GM18511 (cell line): ENCODE measurements around the gene SH3RF1.

ENCODE experiments used
- ATAC-seq: cut with Tn5 transposase; IDR thresholded peaks from one replicate; pipeline ENCODE4 v1.9.1; 2021; ENCODE audit warnings: mild to moderate bottlenecking, moderate library complexity; ENCODE audit not compliant: unreplicated experiment

The SH3RF1 gene

DNA sequence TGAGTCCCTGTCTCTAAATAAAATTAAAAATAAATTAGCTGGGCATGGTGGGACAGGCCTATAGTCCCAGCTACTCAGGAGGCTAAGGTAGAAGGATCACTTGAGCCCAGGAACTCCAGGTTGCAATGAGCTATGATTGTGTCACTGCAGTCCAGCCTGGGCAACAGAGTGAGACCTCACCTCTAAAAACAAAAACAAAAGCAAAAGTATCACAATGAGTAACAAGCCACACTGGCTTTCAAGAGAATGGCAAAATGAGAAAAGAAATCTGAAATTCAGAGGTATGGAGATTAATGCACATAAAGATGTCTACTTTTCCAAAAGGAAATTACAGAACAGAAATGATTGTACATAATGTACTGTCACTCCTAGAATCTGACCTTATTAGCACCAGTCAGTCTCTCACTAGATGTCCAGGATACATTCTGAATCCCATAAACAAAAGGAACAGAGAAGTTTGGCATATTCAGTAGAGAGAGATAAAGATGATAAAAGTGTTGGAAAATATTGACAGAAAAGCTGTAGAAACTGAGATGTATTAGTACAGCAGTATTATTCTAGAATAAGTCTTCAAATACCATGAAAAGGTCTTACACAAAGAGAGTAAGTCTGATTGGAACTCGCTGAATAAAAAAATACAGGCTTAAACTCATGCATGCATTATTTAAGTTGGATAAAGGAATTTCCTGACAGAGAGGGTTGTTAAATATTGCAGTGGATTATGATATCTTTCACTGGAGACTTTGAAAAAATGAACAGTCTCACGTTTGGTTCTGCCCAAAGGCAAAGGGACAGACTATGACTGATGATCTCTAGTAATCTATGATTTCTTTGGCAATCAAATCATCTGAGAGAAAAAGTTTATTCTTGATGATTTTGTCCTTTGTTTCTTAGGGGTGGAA, 102.5 kb downstream of the SH3RF1 start:
- peak; percentile 99 for ATAC-seq

DNA sequence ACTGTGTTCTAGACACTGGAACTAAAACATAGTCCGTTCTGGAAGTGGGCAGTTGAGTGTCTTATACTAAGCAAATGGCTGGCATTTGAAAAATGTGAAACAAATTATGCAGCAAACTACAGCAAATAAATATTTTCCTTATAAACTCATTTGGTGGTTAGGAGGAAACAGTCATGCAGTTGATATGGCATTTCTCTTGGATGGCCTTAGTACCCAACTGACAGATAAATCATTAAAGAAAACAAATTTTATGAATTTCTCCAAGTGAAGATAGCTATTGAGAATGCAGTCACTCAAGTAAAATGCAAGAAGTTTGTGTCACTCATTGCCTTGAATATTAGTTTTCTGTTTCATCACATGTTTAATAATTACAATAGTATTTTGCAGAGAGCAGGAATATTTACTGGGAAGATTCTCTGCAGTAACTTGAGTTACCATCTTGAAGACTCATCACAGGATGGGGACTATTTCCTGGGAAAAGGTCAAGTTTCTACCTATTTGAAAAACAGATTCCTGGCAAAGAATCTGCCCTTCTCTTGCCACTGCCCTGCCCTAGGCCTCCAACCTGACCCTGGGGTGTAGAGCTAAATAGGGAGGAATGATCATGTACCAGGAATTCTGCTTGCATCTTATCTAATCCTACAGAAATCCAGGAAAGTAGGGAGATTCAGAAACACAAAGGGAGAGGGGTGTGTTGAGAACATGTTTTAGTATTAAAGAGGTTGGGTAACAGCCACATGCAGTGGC, 105.9 kb downstream of the SH3RF1 start:
- no peak for ATAC-seq

DNA sequence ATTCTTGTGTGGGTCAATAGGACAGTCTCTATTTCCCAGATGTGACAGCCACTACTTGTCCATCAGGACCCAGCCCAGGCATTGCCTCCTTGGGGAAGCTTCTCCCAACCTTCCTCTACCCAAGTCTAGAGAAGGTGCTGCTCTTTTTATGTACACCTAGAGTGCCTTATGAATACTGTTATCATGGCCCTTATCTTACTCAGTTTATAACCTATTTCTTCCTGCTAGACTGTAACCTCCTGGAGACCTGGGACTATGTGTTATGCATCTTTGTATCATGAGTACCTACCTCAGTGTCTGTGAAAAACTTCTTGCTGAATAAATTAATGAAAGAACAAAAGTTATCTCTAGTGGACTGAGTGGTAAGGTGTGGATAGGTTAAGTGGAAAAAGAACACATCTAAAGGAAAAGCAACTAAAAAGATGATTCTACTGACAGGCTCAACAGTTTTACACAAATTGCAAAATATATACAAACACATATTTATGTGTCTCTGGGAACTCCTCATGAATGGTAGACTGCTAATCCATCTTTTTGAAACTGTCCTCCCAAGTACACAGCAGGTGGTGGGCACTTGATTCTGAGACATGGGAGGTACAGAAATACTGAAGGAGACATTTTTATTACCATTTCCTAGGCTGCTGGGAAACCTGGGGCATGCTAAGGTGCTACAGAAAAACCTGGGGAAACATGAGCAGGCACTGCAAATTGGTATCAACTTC, 106.6 kb downstream of the SH3RF1 start:
- ATAC-seq: no peak

DNA sequence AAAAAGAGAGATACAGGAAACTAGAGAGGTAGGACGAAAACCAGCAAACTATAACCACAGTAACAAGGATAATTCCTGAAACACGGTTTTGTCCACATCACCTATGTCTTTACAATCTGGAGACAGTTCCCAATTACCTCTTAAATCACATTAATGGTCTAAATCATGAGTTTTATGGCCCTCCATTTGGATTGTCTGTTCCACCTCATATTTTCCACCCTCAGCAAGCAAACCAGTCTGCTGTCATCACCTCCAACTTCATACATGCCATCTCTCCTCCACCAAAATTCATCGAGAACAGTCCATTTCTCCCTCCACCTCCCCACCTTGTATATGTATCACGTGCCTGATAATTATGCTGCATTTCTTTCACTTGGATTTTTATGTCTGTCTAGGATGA, 107.3 kb downstream of the SH3RF1 start:
- no peak for ATAC-seq

DNA sequence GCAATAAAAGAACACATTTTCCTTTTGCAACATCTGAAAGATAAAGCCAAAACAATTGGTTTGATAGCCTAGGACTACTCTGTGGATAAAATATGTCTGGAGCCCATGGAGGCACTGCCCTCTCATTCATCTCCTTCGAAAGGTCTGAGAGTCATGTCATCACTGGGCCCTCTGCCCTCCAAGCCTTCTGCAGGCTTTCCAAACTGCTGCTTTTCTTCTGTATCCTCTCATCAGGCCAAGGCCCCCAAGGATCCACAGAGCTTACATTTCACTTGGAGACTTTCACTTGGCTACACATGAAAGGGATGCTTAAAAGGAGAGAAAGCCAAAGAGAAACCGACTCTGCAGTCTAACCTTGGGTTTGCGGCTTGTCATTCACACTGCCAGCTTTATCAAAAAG, 109.9 kb downstream of the SH3RF1 start:
- no peak for ATAC-seq

DNA sequence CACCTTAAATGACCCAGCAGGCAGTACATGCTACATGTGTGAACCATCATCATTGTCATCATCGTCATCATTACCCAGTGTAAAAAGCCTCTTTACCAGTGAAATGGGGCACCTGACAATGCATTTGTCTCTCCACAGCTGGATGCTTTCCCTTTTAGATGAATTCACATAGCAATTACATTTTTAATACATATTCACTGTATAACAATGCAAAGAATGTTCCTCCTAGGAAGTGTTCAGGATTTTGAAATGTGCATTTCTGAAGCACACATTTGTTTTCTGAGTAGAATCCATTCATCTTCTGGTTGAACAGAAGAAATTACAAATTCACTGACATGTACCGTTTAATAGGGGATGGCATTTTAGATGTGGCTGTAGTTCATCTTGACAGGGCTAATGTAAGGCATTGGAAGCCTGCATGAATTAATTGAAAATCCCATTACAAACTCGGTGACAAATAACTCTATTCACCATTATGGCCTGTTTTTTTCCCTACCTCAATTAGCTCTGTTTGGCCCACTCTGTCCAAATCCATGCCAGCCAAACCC, 111.1 kb downstream of the SH3RF1 start:
- ATAC-seq: no peak

DNA sequence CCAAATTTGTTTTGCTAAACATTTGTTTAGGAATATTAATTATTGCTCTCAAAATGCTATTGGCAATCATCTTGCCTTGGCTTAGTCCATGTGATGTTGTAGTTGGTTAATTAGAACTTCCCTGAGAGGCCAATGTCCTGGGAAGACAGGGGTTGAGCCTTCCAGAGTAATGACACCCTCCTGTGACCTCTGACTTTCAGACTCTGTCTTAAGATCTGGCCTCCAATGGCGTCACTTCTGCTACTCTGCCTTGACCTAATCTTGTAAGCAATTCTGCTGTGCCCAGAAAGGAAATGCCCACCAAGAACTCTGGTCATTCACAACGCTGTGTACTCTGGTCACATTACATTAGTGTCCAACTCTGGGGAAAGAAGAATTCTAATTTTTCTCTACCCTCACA, 111.9 kb downstream of the SH3RF1 start:
- no peak for ATAC-seq

DNA sequence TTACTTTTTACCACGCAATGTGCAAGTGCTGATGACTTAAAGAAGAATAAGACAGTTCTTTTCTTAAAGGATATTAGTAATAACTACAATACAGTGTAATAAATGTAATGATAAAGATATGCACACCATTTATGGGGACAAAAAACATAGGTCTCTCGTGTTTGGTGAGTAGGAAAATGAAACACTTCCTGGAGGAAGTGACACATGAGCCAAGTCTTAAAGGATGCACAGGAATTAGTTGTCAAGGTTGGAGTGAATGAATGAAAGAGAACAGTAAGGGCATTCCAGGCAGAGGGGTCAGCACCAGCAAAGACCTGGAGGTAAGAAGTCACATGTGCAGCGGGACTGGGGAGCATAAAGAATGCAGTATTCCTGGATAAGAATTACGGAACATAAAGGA, 112.7 kb downstream of the SH3RF1 start:
- no peak for ATAC-seq

DNA sequence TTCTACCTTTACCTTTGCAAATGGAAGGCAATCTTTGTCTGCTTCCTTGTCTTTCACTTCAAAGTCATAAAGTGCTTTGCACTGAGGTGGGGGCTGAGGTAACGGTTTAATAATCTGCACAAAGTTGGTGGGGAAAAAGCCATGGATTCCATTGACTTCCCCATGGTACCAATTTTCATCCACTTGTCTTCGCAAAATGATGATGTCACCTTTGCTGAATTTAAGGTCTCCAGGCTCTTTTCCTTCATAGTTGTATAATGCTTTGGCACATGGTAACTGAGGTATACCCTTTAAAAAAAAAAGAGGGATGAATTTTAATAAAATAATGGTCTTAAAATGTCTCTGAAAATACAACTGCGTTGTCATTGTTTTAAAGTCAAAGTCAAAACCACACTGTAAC, 114.4 kb downstream of the SH3RF1 start:
- ATAC-seq: no peak

DNA sequence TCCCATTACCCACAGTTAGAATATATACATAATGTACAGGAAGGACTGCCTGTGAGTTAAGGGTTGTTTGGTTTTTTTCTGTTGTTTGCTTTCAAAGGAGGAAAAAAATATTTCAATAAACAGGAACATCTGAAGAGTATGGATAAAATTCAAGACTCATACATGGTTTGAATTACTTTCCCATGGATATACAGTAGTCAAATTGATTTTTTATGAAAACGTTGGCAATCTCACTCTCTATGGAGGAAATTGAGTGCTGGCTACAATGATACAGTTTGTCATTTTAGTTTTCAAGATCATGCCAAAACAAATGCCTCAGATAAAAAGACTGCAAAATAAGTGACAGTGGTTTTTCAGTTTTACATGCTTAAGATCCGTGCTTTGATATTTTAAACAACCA, 116.6 kb downstream of the SH3RF1 start:
- ATAC-seq: no peak

DNA sequence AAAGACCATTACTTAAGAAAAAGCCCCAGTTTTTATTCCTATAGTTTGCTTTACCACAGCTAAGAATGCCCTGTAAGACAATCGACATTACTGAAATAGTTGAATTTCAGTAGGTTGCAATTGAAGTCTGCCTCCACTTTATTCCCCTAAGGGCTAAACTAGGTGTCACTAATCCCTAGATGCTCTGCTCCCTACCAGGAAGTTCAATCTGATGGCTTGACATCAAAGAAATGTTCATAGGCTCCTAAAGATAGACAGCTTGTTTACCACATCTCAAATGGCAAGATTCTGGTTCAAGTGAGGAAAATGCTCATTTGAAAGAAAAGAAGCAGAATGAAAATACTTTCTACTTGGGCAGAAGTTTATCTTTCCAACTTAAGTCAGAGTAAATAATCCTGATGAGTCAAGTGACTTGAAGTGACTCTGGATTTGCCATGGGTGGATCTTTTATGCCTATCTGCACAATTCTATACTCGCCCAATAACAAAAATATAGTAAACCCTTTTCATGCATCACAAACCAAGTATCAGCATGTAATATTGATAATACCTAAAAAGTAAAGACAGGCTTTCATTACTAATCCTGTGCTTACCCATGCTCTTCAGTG, 117.2 kb downstream of the SH3RF1 start:
- no peak for ATAC-seq

DNA sequence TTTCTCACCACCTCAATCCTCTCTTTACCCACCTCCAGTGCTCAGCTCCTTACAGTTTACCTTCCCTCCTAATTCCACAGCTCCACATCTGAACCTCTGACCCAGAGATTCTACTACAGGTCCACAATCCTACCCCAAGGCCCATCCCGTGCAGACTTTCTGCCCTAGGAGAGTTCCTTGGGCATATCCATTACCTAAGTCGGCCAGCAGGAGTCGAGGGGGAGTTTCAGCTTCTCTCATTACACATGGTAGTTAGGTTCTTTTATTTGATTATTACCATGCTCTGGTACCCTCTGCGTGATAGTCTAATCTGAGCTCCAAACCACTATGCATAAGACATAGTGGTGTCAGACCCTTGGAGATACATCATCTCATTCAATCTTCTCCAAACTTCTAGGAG, 117.9 kb downstream of the SH3RF1 start:
- no peak for ATAC-seq

DNA sequence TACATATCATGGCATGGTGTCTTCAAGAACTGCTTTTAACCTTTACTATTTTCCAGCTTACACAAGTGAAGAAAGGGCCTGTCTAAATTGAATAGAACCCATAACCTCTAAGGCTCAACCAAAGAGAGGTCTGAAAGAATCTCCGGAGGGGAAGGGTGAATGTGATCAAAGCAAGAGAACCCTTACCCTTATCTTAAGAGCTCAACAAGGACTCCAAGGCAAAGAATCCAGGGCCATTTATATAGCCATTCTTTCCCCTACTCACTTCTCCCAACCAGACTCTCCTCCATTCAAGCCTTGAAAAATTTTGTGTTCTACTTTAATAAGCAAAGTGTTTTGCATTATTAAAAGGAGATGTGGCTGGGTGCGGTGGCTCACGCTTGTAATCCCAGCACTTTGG, 118.7 kb downstream of the SH3RF1 start:
- ATAC-seq: no peak

DNA sequence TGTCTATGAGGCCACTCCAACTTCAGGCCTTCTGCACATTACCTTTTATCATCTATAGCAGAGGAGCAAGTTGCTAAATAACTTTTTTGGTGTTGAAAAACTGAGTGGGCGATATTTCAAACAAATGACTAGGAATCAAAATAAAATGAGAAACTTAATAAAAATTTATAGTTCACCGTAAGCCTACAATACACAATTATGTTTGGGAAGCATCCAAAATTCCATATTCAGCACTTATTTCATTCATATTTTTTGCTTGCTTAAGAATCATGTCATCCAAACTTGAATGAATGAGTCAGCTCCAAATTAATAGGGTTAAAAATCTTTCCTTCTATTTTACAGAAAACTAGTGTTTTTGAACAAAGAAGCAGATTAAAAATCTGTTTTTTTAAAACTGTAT, 119.1 kb downstream of the SH3RF1 start:
- ATAC-seq: no peak

DNA sequence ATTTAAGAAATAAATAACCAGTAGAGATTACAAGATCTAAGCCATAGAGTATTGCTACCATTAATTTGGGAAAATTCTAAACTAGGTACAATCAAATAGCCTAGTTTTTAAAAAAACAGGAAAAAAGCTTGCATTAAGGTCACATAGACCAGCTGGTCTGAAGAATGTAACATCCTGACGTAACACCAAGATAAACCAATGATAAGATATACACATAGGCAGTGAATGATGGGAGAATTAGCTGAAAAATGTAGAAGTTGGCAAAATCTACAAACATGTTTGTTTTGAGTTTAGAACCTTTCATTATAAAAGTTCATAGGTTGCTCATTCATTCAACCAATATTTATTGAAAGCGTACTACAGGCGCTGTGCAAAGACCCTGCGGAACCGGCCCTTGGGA, 120.0 kb downstream of the SH3RF1 start:
- ATAC-seq: no peak

DNA sequence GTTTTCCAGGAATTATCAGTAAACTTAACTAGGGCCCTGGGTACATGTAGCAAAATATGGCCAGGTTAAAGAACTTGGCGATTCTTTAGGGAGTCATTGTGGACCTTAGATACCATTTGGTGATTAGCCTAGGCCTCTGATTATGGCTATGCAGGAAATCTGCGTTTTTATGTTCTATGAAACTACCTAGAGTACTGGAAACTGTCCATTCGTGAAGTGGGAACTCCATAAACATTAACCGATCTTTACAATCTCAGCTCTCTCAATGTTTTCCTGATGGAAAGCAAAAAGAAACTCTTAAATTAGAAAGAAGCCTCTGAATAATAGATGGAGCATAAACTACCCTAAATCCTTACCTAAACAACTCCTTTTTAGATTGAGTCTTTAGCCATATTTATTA, 121.9 kb downstream of the SH3RF1 start:
- ATAC-seq: no peak

DNA sequence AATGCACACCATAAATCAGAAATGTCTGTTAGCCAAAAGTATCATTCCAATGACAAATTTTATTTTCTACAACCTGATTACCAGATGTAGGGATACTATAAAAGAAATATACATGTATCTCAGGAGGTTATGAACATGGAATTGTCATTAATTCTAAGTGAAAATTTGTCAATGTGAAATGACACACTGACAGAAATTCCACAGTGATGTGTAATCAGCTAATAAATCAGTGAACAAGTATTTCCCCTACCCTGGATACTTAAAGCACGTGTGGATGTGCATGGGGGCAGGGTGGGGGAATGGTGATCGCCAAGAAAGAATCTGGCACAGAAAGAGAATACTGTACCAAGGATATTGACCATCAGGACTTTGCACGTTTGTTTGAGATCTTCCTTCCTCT, 123.6 kb downstream of the SH3RF1 start:
- ATAC-seq: no peak

DNA sequence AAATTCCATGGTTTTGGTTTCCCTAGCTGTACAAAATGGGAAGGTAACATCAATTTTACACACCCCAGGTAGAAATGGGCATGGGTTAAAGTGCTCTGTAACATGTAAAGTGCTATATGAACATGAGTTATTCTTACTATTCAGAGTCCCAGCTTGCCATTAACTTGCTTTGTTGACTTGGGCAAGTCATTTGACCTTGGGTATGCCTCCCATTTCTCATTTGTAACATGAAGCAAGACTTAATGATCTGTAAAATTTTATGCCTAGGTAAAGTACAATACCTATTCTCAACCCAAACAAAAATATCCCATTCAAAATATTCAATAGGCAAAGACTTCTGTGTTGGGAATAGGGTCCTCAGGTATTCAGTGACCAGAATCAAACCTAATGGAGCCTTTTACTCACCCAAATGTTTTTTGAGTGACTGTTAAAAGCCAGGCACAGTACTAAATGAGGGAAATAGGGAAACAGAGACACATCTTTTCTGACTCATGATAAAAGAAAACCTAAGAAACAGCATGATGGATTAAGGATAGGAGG, 126.6 kb downstream of the SH3RF1 start:
- no peak for ATAC-seq

DNA sequence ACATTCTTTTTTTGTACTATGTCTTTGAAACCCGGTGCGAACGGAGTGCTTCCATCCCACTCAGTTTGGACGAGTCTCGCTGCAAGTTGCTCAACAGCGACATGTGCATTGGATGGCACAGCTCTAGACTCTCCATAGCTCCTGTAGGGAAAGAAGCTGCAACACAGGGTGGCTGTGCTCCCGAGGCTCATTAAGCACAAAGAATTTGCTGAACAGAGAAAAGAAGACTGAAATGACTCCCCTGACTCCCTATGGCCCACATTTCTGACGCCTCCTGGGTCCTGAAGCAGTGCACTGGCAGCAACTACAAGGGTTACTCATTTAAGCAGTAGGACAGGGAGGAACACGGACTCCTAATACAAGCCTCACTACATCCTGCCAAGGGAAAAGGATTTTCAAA, 127.4 kb downstream of the SH3RF1 start:
- no peak for ATAC-seq

DNA sequence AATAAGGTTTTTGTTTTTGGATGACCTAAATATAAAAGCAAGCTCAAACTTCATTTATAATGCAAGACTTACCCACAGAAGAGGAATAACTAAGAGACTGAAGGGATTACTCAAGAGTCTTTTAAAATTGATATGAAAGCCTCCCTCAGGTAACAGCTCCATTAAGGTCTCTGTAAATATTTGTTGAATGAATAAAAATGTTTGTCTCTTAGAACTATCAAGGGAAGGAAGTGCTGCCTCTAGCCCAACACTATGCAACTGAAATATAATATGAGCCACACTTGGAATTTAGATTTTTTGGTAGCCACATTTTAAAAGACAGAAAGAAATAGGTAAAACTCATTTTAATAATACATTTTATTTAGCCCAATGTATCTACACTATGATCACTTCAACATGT, 127.8 kb downstream of the SH3RF1 start:
- no peak for ATAC-seq

DNA sequence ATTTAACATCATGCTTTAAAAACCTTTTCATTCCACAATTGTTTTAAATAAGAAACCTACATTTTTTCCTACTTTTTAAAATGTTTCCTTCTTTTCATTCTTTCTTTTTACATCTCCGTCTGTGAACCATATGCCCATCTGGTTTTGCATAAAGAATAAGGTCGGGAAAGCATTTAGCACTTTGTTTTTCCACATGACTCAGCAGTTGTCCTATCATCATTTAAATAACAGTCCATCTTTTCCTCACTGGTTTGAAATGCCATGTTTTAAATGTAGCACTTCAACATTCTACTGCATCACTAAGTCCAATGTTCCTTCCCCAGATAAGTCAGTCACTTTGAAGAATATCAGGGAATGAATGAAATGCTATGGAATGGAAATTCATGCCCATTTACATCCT, 128.4 kb downstream of the SH3RF1 start:
- no peak for ATAC-seq
